NCI-H510A treated with DMSO at 0.1 percent for 48 hours (cell line): Measurements from ENCODE around the gene GRB14.
"Not testable (repeated sequence)": the region's sequence is repeated elsewhere in the genome, so short reads cannot be mapped to it uniquely, and the experiment has no call there.

ENCODE experiments used
- DNase-seq: peaks from one replicate; lab custom pipeline; 2025; lab: John Stamatoyannopoulos, UW

Gene GRB14

DNA sequence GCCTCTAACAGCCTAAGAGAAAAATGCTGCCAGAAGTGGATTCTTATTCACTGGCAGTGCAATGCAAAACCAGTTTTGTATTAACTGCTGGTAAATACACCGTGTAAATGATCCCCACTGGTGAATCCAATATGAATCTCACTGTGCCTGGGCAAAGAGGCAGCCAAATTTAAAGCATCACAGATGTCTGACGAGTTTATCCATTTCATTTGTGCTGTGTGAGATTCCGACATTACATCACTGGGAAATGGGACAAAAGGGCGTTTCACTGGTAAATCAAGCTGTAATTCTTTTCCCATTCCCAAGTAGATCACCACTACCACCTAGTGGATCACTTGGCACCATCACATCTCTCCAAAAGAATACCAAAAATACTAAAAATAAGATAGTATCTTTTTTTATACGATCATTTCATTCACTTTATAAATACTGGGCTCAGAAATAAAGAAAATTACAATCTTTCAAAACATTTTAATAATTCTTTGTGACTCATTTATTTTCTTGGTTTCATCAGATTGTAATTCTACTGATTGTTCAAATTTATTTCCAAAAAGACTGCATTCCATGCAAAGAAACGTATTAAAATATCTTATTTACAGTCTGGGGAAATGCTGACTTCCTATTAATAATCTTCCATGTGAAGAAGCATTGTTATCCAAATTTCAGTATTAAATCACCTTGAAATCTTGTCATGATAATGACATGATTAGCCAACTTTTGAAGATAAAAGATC lies 125.6 kb downstream of the GRB14 start:
- DNase-seq, result no peak

- DNase-seq, result no peak
These were observed 135.7 kb downstream of the GRB14 start for GRCh38 chr2:164485541-164485940.

DNA sequence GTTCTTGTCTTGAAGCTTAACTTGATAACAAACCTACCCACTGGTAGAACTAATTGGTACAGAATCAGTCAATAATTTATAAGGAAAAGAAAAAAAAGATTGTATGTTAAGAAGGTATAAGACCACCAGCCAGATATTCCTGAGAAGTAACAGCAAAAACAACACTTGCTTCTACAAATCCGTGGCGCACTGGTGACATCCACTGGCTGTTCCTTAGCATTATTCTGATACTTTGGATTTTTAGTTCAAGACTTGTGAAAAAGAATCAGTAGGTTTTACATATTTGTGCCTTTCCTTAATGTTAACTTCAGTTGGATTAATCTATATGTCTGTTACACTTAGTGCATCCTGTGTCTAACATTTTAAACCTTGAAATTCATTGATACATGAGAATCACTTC lies 141.8 kb downstream of the GRB14 start:
- DNase-seq, result peak; percentile 5

DNA sequence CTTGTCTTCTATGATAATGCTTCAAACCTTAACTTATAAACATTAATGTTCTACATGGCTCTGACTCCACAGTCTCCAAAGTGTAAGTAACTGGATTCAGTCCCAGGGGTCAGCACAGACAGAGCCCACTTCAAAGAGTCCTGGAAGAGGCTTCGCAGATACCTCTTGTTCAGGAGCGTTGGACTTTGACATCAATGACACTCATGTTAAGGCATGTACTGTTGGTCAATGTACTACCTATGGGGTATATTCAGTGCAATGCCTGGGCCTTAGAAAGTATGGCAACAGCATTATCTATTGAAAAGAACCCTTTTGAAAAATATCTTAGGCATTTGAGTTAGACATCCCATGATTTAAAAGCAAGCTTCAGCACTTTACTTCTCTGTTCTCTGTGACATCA lies 143.1 kb downstream of the GRB14 start:
- no peak for DNase-seq

- no peak for DNase-seq
These were observed 146.4 kb downstream of the GRB14 start for GRCh38 chr2:164474873-164475272.

- no peak for DNase-seq
These were observed 148.3 kb downstream of the GRB14 start for GRCh38 chr2:164473021-164473420.

- DNase-seq, result not testable (repeated sequence)
These were observed 156.2 kb downstream of the GRB14 start for GRCh38 chr2:164465047-164465446.

DNA sequence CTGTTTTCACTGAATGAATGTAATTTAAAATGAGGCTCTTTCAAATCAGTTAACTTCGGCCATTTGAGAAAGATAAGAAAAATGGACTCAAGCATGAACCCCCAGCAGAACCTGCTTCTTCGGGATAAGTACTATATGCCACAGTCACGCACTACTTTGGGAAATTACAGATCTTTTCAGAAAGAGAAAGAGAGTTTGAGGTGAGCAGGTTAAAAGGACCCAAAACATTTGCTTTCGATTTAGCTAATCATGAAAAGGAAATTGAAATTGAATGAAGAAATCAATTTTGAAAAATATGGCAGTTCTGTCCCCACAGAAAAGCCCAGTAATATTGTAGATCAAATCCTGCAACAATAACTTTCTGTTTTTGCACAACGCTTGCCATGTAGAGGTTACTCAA lies 156.9 kb downstream of the GRB14 start:
- DNase-seq, result no peak

GRCh38 chr2:164458792-164459191 lies 162.5 kb downstream of the GRB14 start:
- DNase-seq, result no peak

DNA sequence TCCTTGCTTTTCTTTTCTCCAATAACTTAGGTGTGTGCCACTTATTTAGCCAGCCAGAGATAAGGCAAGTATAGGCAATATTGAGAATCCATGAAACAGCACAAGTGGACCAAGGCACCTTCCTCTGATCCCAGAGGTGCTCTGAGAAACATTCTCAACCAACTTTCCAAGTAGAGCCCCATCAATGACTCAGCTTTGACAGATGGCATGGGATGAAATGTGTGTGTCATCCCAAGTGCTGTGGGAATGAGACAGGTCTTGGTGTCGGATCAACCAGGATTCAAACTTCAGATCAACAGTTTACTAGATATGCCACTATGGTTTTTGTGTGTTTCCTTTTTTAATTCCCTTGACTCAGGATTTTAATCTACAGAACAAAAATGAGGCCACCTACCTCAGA lies 164.0 kb downstream of the GRB14 start:
- DNase-seq, result no peak

GRCh38 chr2:164456619-164457018 lies 164.7 kb downstream of the GRB14 start:
- peak; percentile 76 for DNase-seq

DNA sequence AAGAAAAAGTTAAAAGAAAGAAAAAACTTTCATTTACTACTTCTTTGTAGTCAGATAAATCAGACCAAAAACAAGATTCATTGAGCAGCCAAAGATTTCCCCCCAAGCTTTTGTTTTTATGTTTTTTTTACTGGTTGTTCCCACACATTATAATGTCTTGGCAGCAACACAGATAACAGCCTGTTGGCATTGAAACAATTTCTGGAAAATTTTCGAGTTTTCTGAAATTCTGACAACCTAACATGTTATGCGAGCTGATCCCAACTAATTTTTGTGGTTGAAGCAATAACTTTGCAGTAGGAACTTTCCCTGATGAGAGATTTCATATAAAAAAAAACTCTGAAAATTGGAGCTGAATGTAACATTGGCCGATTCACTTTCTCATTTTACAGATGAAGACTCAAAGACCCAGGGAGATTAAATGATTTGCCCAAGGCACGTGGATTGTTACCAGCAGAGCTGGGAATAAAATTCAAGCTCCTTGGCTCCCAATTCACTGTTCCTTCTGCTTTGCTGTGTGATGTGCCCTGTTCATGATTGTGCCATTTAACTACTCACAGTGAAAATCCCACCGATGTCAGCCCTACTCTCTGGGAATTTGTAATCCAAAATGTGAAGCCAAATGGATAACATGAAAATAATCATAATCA lies 167.5 kb downstream of the GRB14 start:
- DNase-seq, result no peak

DNA sequence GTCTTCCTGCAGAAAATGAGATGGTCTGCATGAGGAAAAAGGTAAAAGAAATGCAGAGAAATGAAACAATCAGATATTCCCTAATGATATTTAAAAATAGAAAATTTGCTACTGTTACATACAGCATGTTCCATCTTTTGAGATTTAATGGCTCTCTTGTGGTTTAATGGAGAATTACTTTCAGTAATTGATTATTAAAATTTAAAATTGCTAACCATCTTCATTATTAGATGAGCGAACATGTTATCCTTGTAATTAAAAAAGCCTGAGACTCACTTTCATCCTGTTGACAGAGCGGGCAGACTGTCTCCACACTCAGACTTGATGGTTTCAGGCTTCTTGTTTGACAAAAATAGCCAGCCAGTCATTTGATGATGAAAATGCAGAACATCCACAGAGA lies 171.0 kb downstream of the GRB14 start:
- DNase-seq, result no peak

GRCh38 chr2:164449706-164450105 lies 171.6 kb downstream of the GRB14 start:
- DNase-seq, result no peak

DNA sequence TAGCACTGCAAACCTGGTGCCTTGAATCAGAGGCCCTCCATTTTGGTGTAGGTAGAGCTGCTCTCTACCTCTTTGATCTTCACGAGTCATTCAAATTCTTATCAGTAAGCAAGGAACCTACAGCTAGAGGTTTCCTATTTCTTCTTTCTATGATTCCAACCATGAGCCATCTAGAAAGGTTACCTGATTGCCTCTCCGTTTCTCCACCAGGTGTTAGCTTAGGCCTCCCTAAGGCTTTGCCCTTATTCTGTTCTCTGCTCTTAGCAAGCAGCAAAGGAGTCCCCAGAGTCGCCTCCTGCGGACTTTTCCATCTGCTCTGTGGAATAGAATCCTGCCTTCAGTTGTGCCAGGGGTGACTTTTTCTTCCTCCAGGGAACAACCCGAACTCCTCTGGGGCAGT lies 173.6 kb downstream of the GRB14 start:
- DNase-seq, result no peak
